Measurements from ENCODE around the gene TTYH2.
"Not testable (repeated sequence)": the region's sequence is repeated elsewhere in the genome, so short reads cannot be mapped to it uniquely, and the experiment has no call there.

TTYH2 gene, protein sequence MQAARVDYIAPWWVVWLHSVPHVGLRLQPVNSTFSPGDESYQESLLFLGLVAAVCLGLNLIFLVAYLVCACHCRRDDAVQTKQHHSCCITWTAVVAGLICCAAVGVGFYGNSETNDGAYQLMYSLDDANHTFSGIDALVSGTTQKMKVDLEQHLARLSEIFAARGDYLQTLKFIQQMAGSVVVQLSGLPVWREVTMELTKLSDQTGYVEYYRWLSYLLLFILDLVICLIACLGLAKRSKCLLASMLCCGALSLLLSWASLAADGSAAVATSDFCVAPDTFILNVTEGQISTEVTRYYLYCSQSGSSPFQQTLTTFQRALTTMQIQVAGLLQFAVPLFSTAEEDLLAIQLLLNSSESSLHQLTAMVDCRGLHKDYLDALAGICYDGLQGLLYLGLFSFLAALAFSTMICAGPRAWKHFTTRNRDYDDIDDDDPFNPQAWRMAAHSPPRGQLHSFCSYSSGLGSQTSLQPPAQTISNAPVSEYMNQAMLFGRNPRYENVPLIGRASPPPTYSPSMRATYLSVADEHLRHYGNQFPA

DNA sequence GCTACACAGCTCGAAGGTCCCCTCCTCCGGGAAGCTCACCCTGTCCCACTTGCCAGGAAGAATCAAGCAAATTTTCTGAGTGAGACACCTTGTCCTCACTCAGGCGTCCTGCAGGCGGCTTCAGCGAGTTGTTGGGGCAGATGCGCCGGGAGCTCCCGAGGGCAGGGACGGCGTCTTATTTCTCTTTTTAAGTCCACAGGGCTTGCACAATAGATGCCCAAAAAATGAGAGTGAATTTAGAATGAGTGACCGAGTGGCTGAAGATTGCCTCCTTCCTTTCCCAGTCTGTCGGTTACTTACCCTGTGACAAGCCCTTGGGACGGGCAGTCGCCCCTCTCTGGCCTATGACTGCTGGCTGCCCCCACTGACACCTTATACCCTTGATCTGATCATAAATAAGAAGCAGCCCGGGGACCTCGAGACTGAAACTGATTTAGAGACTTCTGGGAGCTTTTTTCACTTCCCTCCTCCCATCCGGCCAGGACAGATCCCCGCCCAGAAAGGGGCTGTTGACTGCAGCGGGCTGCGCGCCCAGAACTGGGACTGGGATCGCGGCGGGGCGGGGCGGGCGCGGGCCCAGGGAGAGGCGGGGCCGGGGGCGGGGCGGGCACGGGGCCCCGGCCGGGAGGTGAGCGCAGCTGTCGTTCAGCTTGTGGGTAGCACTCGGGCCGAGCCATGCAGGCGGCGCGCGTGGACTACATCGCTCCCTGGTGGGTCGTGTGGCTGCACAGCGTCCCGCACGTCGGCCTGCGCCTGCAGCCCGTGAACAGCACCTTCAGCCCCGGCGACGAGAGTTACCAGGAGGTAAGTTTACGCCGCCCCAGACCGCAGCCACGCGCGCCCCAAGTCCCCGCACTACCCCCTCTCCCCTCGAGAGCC, at the start of gene TTYH2:
Gene TTYH2, plus strand, starts transcription at position 659 of the 879 bp plus-strand sequence. Its CDS starts 17 bp downstream, at position 676.
- peak; percentile 35 for DNase-seq (ENCODE audit: low read depth)

DNA sequence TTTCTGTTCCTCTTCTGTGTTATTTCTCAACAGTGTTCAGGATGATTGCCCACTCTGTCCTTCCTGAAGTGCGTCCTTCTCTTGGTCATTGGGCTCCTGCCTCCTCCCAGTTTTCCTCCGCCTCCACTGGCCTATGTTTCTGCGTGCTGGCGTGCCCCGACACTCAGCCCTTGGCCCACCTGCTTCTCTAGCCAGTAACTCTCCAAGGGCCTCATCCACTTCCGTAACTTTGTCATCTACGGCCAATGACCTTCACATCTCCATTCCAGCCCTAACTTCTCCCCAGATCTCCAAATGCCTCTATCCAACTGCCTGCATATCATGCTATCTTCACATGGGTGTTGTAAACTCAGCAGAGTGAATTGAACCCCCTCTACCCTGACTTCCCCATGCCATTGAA, 49.5 kb upstream of the TTYH2 start:
- DNase-seq (ENCODE audit: low read depth): no peak

DNA sequence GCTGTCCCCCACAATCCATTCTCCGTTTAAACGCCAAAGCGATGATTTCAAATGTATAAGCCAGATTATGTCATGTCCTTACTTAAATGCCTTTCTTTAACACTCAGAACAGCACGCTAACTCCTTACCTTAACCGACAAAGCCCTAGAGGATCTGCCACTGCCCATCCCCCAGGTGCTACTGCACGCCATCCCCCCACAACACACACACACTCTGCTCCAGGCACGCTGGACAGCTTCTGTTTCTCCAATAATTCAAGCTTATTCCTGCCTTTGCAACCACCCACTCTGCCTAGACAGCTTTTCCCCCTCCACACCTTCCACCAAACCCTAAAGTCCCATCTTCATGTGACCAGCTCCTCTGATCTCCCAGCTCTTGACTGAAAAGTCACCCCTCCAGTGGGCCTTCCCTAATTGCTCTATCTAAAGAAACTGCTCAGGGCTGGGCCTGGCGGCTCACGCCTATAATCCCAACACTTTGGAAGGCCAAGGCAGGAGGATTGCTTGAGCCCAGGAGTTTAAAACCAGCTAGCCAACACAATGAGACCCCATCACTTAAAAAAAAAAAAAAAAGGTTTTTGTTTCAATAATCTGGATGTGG, 48.8 kb upstream of the TTYH2 start:
- DNase-seq (ENCODE audit: low read depth): no peak

DNA sequence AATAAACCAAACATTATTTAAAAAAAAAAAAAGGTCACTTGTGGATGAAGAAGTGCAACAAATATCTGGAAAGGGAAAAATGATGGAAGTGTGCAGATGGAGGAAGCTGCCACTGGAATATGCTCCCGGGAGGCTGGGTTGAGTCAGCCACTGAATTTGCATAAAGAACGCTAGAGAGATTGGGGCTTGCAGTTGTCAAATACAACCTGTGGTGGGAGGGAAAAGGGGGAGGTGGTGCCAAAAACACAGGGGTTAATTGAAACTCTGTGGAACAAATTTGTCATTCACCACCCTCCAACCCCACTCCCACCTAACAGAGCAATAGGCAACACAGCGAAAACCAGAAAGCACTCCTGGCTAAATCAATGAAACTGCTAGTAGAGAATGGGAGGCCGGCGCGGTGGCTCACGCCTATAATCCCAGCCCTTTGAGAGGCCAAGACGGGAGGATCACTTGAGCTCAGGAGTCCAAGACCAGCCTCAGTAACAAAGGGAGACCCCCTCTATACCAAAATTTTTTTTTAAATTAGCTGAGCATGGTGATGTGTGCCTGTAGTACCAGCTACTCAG, 47.5 kb upstream of the TTYH2 start:
- DNase-seq (ENCODE audit: low read depth): no peak

DNA sequence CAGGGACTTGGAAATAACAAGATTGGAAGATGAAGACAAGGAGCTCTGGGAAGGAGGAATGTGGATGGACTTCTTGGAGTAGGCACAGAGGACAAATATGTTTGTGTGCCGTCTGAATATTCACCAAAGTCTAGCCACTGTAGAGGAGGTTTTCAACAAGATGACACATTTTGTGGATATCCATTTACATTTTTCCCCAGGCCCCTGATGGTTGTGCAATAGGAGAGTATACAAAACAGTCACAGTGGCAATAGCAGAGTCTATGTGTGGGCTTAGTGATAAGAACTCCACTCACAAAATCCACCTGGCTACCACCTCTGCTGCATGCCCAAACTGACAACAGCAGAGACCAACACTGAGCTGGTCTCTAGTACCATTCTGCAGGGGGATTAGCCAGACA, 42.4 kb upstream of the TTYH2 start:
- DNase-seq (ENCODE audit: low read depth): no peak

DNA sequence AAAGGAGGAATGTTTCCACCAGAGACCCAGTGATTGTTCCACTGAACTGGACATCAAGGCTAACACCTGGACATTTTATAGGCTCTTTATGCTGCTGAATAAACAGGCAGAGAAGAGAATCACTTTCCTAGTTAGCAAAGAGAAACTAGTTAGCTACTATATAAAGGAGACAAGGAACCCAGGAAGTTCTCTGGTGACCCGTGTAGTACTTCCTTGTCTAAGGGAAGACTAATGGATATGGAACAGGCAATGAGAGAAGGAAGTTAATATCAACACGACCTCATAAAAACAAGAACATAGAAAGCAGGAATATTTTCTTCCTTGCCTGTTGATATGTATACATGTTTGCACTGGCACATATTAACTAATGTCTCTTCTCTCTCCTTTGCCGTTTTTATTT, 40.7 kb upstream of the TTYH2 start:
- DNase-seq (ENCODE audit: low read depth): no peak

DNA sequence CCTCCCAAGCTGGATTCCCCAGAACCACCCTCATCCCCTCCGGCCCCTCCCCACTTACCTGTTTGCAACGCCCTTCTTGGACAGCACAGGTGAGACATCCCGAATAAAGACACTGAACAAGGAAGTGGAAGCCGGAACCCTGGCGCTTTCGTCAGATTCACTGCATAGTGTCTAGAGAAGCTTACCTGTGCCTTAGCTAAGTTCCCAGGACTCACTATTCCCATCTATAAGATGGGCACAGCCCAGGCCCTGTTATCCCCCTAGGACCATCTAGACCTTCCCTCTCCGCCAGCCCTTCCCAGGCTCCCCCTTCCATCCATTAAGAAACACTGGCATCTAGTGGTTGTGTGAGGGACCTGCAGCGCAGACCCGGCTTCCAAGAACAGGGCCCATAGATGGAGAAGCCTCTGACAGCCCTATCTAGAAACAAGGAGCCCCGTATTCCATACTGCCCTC, 36.8 kb upstream of the TTYH2 start:
- DNase-seq (ENCODE audit: low read depth): no peak

DNA sequence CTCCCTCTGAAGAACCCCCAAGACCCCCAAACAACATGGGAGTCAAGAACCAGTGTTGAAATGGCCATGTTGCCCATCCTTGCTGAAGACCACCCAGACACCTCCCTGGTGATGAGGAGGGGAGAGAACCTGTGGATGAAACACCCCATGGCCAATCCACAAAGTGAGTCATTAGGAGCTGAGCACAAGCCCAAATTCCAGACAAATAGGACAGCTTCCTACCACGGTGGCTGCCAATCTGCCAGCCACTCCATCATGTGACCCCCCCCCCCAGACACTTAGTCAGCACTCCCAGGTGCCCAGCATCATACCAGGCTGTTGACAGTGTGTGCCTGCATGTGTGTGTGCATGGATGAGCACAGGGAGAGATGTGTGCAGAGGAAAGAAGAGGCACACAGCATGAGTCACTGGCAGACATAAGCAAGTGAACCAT, 36.3 kb upstream of the TTYH2 start:
- no peak for DNase-seq (ENCODE audit: low read depth)

DNA sequence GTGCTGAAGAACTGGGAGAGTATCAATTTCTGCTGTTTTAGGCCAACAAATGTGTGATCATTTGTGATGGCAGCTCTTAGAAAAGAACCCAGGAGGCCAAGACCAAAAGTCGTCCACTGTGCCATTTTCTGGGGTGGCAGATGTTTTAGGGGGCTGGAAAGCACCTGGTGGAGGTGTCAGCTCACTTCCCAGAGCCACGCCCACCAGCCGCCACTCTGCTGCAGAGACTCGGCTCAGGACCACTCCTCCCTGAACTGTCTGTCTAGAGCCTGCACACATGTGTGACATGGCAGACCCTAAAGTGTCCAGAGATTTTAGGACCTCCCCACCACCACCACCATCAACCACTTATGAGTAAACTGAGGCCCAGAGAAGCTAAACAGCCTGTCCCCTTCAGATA, 33.8 kb upstream of the TTYH2 start:
- DNase-seq (ENCODE audit: low read depth): no peak

DNA sequence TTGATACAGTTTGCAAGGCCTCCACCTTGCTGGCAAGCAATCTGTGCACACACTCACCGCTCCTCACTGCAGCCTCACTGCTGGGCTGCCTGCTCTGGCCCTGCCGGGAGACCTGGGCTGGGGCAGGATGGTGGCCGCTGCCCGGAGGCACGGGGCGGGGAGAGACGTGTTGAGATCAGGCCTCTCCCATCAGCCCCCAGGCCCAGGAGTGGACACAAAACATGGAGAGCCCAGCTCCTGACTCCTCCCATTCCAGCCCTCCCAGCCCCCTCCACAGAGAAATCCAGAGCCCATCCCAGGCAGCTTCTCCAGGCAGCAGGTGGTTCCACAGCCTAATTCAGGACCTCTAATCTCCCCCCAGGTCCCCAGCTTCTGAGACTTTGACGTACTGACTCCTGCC, 33.0 kb upstream of the TTYH2 start:
- no peak for DNase-seq (ENCODE audit: low read depth)

DNA sequence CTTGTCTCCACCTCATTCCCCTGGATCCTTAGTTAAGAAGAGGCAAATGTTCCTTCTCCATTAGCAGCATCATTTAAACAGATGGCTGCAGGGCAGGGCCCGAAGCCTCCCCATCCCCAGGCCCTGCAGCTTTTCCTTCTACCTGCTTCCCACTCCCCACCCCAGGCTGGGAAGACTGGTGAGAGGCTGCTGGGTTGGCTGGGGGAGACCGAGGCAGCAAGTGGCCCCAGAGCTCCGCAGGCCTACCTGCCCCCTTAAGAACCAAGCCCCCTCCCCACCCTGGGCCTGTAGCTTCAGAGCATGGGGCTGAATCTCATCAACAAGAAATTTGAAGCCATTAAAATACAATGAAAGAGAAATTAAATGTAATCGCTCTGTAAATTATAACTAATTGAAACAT, 32.0 kb upstream of the TTYH2 start:
- DNase-seq (ENCODE audit: low read depth): no peak

DNA sequence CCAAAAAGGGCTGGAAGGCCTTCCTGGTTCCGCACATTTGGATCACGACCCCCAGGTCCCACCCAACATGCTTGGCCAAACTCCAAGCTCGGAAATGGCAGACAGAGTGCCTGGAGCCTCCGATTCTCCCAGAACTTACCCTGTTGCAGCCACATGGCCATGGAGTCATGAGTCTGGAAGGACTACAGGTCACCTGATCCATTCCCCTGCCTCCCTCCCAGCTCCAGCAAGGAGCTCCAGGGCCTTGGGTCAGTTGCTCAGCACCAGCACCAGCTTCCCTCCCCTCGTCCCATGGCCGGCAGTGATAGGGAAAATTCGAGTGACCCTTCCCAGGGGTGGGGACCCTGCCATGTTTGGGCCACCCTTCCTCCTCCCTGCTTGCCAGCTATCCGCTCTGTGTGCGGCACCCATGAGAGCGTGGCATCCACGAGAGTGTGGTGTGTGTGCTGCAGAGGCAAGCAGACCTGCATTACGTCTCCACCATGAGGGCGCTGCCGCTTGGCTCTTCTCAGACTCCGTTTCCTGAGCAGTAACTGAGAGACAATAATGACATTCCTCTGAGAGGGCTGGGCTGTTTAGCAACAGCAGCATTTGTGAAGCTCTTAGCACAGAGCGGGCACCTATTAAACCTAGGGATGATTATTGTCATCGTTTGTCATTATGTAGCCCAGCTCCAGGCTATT, 31.2 kb upstream of the TTYH2 start:
- no peak for DNase-seq (ENCODE audit: low read depth)

DNA sequence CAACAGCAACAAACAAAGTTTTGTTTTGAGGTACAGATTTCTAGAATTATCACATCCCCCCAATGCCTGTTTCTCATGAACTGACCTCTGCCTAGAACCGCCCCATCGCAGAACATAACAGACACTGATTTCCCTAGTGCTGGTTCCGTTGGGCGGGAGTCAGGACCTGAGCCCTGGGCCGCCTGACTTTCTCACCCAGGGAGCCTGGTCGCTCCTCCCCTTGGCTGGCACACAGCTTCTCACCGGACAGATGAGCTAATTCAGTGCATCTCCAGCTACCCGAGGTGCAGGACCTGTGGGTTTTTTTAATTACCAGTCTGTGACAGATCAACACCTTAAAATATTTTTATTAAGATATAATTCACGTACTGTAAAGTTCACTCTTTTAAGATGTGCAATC, 30.0 kb upstream of the TTYH2 start:
- DNase-seq (ENCODE audit: low read depth): no peak

DNA sequence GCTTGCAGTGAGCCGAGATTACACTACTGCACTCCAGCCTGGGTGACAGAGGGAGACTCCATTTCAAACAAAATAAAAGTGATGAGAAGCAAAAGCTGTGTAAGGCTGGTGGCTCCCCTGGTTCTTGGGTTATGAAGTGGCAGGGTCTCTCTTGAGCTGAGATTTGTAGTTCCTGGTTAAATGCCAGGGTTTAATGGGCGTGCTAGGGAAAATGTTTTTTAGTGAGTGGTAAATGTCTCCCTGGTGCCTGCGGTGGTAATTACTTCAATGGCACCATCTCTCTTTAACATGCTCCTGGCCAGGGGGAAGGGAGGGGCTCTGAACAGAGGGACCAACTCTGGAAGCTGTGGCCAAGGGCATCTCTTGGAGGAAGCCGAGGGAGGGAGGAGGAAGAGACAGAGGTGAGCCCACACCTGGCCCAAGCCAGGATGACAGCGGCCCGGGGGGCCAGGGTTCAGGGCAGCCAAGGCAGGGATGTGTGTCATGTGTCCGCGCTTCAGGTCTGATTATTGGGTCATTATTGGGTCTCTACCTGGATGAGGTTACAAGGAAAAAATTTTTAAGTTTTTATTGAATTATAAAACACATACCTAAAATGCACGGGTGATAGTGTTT, 27.7 kb upstream of the TTYH2 start:
- no peak for DNase-seq (ENCODE audit: low read depth)

DNA sequence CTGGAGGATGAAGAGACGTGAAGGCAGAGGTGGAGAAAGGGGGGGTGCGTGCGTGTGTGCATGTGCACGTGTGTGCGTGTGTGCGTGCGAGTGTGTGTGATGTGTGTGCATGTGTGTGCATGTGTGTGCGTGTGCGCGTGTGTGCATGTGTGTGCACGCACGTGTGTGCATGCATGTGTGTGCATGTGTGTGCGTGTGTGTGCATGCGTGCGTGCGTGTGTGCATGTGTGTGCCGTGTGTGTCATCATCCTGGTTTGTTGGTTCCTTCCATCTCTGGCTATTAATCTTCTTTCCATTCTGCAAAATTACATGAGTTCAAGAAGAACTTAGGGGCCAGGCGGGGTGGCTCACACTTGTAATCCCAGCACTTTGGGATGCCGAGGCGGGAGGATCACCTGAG, 26.9 kb upstream of the TTYH2 start:
- no peak for DNase-seq (ENCODE audit: low read depth)

DNA sequence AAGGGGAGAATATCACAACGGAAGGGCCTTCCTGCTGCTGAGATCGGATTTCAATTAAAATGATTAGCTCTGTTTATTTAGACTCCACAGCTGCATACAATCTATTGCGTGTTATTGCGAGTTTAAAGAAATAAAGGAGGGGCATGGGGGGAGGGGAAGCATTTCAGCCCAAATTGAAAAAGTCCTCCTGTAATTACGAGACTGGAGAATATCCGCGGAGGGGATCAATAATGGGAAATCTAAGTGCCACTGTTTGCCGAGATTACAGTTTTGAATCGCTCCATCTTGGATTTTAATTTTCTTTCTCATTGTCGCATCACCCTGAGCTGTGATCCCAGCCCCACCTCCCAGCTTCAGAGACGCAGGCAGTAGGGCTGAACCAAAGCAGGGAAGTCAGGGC, 25.6 kb upstream of the TTYH2 start:
- DNase-seq (ENCODE audit: low read depth): no peak

DNA sequence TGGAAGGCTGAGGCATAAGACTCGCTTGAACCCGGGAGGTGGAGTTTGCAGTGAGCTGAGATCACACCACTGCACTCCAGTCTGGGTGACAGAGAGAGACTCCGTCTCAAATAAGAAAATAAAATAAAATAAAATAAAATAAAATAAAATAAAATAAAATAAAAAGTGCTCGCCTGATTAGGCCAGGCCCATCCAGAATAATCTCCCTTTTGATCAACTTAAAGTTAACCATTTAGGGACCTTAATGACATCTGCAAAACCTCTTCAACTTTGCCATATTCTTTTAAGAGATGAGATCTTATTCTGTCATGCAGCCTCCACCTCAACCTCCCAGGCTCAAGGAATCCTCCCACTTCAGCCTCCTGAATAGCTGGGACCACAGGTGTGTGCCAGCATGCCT, 24.7 kb upstream of the TTYH2 start:
- DNase-seq (ENCODE audit: low read depth): not testable (repeated sequence)

DNA sequence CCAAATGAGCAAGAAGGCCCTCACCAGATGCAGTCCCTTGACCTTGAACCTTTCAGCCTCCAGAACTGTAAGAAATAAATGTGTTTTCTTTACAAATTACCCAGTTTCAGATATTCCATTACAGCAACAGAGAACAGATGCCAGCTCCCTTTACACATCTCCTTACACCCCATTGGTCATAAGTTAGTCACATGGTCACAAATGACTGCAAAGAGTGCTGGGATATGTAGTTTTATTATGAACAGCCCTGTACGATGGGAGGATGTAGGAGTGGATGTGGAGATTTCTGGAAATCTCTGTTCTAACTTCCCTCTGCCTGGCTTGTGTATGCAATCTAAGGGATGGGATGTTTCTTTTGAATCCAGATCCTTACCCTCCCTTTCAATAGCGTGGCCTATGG, 23.2 kb upstream of the TTYH2 start:
- no peak for DNase-seq (ENCODE audit: low read depth)

DNA sequence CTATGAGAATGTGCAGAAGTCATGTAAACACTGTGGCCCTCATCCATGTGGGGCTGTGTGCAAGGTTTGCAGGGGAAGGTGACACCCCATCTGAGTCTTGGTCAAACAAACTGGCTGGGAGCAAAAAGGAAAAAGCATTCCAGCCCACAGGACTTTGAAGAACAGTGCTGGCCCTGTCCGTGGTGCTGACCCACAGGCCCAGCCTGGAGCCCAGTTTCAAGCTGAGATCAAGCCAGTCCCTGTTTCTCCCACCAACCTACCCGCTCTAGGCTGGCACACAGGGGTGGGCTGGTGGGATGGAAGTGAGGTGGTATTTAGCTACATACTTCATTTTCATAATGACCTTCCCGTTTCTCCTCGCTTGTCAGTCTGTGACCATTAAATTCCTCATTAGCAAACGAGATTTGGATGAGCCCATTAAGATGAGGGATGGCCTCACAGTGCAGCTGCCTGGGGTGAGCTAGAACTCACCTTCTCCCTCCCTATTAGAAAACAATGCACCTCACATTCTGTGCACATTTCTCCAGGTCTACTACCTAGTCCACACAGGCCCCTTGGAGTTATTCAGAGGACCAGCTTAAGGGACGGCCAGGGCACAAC, 22.5 kb upstream of the TTYH2 start:
- no peak for DNase-seq (ENCODE audit: low read depth)

DNA sequence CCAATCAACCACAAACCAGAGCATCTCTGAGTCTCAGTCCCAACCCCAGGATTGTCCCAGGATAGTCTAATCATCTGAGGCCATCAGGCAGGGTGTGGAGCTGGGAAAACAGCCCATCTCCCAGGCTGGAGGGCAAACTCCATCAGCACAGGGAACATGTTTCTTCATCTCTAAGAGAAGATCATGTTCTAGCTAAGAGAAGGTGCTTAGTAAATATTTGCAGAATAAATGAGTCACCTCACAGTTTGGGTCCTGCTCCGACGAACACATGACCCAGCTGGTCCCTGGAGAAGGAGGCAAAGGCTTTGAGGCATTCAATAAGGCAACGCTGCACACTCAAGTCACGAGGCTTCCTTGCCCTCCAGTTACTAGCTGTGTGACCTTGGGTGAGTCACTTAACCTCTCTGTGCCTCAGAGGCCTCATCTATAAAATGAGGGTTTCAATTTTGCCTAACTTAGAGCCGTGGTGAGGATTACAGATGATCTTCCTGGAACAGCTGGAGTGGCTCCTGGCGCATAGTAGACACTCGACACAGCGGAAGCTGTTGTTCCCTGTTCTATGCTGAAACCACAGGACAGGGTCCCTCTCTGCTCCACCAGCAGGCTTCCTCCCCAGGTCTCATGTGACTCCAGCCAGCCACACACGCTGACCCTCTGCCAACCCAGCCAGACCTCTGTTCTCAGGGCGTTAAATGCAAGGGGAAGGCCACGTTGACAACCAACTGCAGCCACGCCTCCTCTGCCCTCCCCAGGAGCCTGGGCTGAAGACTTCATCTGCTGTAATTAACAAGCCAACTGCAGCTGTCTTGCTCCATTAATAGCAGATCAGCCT, 20.2 kb upstream of the TTYH2 start:
- DNase-seq (ENCODE audit: low read depth): no peak
